ENCODE data around the gene CCDC88C.
"Not testable (repeated sequence)": the region's sequence is repeated elsewhere in the genome, so short reads cannot be mapped to it uniquely, and the experiment has no call there.

- TF ChIP-seq, protein P1, sequence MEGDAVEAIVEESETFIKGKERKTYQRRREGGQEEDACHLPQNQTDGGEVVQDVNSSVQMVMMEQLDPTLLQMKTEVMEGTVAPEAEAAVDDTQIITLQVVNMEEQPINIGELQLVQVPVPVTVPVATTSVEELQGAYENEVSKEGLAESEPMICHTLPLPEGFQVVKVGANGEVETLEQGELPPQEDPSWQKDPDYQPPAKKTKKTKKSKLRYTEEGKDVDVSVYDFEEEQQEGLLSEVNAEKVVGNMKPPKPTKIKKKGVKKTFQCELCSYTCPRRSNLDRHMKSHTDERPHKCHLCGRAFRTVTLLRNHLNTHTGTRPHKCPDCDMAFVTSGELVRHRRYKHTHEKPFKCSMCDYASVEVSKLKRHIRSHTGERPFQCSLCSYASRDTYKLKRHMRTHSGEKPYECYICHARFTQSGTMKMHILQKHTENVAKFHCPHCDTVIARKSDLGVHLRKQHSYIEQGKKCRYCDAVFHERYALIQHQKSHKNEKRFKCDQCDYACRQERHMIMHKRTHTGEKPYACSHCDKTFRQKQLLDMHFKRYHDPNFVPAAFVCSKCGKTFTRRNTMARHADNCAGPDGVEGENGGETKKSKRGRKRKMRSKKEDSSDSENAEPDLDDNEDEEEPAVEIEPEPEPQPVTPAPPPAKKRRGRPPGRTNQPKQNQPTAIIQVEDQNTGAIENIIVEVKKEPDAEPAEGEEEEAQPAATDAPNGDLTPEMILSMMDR (IDR thresholded peaks at IDR 0.05), result not testable (repeated sequence)
- TF ChIP-seq POLR2A, POLR2AphosphoS5 (IDR thresholded peaks at IDR 0.05): not testable (repeated sequence)
Measured at GRCh38 chr14:91245616-91246015, 172.0 kb downstream of the CCDC88C start.

All from upper lobe of left lung (tissue), 4 donors.